ENCODE data around the gene PHACTR2. TPM values are rescaled to one million over a fixed set of nuclear protein-coding genes. Genes with fewer than 3 reads are reported as not detected.
"Not testable (repeated sequence)": the region's sequence is repeated elsewhere in the genome, so short reads cannot be mapped to it uniquely, and the experiment has no call there.

Gene PHACTR2
- 3.9 and 4.8 TPM in 2 replicates for polyA plus RNA-seq (2014; cell fraction: cytosol; rRNA removed)
- 2.4 and 2.6 TPM in 2 replicates for polyA plus RNA-seq (2014; cell fraction: nucleus; rRNA removed)

DNA sequence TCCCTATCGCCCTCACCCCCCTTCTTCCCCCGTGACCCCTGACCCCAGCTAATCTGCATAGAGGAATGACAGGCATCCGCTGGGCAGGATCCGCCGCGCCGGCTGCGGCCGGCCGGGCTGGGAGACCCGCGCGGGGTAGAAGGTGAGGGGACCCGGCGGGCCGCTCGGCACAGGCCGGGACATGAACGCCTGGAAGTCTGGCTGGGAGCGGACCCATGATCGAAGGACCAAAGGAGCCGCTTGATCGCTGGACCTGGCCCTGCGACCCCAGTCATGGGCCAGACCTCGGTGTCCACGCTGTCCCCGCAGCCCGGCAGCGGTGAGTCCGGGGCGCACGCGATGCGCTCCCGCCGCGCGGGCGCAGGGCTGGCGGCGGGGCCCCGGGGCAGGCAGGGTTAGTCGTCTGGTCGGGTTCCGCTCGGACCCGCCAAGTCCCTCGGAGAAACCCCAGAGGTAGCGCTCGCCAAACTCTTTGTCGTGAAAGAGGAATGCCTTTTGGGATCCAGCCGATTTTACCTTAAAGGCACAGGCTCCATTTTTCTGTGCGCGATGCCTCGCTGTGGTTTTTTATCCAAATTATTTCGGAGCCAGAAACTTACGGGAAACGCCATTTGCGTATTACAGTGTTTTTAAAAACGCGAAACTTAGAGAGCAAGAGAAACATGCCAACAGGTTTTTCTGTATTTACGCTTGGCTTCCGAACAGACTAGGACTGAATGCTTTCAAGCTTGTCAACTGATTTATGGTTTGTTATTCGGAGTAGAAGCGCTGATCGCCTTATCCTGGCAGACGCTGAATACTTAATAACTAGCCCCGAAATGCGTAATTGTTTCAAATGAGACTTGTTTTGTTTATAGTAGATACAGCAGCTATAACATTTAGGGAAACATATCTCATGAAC, at the start of gene PHACTR2:
TSS of gene PHACTR2 (plus strand) at position 75 of the 901 bp plus-strand sequence. CDS start at position 274, 199 bp downstream.
- peak; percentile 40 for DNase-seq (ENCODE audit: low spot score)

GRCh38 chr6:143629104-143630080, 48.4 kb upstream of the PHACTR2 start:
- DNase-seq (ENCODE audit: low spot score), result no peak

- not testable (repeated sequence) for DNase-seq (ENCODE audit: low spot score)
These were observed 46.6 kb upstream of the PHACTR2 start for GRCh38 chr6:143631196-143631595.

DNA sequence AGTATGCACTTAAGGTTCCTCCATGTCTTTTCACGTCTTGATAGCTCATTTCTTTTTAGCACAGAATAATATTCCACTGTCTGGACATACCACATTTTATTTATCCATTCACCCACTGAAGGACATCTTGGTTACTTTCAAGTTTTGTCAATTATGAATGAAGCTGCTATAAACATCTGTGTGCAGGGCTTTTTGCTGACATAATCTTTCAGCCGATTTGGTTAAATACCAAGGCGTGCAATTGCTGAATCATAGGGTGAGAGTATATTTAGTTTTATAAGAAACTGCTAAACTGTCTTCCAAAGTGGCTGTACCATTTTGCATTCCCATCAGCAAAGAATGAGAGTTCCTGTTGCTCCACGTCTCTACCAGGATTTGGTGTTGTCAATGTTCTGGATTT, 44.9 kb upstream of the PHACTR2 start:
- no peak for DNase-seq (ENCODE audit: low spot score)

DNA sequence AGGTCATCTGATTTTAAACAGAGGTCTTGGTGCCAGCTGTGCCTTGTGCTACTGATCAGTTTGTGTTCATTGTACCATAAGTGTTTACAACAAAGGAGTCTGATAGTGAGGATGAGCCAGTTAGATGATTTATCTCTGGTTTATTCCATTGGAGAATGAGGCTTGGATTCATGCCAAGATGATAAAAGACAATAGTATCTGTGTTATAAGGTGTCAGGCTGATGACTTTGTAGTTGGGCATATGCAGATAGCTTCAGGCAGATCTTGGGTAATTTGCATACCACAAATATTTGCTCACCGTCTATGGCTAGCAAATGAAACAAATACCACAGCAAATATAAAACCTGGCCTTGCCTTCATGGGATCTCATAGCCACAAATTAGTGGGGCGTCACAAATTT, 43.3 kb upstream of the PHACTR2 start:
- DNase-seq (ENCODE audit: low spot score), result no peak

DNA sequence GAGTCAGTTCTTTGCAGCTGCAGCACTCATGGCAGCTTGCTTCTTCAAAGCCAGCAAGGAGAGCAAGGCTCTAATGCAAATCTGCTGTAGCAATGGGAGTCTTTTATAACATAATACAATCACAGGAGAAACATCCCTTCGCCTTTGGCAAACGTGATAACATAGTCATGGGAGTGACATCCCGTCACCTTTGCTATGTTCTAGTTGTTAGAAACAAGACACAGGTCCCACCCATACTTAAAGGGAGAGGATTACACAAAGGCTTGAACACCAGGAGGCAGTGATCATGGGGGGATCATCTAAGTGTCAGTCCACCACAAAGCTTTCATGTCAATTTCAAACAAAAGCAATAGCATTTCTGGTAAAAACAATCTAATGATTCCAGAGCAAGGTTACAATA, 40.1 kb upstream of the PHACTR2 start:
- no peak for DNase-seq (ENCODE audit: low spot score)

DNA sequence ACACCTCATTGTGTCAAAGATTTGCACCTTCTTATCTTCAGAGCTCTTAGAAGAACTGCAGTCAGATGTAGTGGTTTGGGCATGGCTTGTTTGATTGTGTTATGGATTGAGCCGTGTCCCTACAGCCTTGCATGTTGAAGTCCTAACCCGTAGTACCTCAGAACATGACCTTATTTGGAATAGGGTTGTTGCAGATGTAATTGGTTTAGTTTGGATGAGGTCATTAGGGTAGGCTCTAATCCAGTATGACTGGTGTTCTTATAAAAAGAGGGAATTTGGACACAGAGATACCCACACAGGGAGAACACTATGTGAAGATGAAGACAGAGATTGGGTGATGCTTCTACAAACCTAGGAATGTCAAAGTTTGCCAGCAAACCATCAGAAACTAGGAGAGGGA, 35.4 kb upstream of the PHACTR2 start:
- DNase-seq (ENCODE audit: low spot score), result peak; percentile 11

DNA sequence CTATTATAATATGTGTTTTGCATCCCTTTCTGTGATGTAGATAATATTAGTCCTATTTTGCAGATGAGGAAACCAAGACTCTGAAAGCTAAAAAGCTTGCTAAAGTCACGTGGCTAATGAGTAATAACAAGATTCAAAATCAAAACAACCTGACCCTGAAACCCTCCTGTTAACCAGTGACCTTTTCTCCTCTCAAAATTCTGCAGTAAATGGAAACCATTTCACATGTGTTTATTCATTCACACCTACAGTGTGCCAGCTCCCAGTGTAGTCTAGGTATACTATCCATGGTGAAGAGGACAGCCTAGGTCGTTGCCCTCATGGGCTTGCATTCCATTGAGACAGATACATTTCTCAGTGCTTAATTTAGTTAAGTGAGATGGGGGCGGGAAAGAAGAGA, 30.6 kb upstream of the PHACTR2 start:
- DNase-seq (ENCODE audit: low spot score), result no peak

- no peak for DNase-seq (ENCODE audit: low spot score)
These were observed 30.0 kb upstream of the PHACTR2 start for GRCh38 chr6:143647732-143648131.

- DNase-seq (ENCODE audit: low spot score), result not testable (repeated sequence)
These were observed 28.4 kb upstream of the PHACTR2 start for GRCh38 chr6:143649319-143649718.

DNA sequence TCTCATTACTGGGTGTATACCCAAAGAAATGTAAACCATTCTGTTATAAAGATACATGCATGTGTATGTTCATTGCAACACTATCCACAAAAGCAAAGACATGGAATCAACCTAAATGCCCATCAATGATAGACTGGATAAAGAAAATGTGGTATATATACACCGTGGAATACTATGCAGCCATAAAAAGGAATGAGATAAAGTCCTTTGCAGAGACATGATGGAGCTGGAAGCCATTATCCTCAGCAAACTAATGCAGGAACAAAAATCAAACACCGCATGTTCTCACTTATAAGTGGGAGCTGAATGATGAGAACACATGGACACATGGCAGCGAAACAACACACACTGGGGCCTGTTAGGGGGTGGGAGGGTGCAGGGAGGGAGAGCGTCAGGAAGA, 26.4 kb upstream of the PHACTR2 start:
- not testable (repeated sequence) for DNase-seq (ENCODE audit: low spot score)

DNA sequence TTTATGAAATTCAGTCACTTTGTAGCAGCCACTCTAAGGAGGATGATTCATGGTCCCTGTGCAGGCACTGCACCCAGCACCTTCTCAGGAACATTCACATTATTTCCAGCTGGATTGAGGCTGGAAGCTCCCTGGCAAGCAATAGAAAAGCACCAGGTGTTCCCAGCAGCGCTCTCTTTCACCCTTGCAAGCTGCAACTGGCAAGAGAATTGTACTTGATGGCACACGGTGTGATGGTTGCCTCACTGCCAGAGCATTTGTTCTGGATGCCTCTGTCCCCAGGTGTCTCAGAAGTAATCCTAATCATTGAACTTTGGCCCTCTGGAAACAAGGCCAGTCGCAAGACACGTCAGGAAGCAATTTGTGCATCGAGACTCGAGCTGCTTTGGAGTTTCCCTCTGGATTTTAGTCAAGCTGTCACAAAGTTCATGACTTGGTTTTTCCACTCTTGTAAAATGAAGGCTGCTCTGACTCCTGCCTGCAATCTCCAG, 24.9 kb upstream of the PHACTR2 start:
- no peak for DNase-seq (ENCODE audit: low spot score)

GRCh38 chr6:143655541-143655940, 22.2 kb upstream of the PHACTR2 start:
- no peak for DNase-seq (ENCODE audit: low spot score)

- DNase-seq (ENCODE audit: low spot score), result no peak
These were observed 21.7 kb upstream of the PHACTR2 start for GRCh38 chr6:143656026-143656425.

DNA sequence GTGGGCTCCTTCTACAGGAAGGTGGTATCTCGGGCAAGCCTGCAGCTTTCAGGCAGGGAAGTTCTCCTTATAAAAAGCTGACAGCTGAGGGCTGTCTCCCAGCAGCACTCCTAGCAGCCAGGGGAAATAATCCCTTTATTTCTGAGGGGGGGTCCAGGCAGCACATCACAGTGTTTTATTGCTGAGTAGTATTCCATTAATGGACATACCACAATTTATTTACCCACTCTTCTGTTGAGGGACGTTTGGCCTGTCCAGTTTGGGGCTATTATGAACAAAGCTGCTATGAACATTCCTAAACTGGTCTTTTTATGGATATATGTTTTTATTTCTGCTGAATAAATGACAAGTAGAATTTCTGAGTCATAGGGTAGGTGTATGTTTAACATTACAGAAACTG, 20.0 kb upstream of the PHACTR2 start:
- no peak for DNase-seq (ENCODE audit: low spot score)

DNA sequence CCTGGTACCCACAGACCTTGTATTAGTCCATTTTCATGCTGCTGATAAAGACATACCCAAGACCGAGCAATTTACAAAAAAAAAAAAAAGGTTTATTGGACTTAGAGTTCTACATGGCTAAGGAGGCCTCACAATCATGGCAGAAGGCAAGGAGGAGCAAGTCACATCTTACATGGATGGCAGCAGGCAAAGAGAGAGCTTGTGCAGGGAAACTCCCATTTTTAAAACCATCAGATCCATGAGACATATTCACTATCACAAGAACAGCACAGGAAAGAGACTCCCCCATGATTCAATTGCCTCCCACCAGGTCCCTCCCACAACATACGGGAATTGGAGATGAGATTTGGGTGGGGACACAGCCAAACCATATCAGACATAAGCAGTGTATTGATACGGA, 17.6 kb upstream of the PHACTR2 start:
- not testable (repeated sequence) for DNase-seq (ENCODE audit: low spot score)

- no peak for DNase-seq (ENCODE audit: low spot score)
These were observed 13.6 kb upstream of the PHACTR2 start for GRCh38 chr6:143664171-143664570.

DNA sequence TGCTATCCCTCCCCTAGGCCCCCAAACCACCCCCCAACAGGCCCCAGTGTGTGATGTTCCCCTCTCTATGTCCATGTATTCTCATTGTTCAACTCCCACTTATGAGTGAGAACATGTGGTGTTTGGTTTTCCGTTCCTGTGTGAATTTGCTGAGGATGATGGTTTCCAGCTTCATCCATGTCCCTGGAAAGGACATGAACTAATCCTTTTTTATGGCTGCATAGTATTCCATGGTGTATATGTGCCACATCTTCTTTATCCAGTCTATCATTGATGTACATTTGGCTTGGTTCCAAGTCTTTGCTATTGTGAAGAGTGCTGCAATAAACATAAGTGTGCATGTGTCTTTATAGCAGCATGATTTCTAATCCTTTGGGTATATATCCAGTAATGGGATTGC, 11.8 kb upstream of the PHACTR2 start:
- DNase-seq (ENCODE audit: low spot score), result not testable (repeated sequence)

DNA sequence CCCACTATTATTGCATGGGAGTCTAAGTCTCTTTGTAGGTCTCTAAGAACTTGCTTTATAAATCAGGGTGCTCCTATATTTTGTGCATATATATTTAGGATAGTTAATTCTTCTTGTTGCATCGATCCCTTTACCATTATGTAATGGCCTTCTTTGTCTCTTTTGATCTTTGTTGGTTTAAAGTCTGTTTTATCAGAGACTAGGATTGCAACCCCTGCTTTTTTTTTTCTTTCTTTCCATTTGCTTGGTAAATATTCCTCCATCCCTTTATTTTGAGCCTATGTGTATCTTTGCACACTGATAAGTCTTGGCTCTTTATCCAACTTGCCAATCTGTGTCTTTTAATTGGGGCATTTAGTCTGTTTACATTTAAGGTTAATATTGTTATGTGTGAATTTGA, 8.3 kb upstream of the PHACTR2 start:
- not testable (repeated sequence) for DNase-seq (ENCODE audit: low spot score)

GRCh38 chr6:143673669-143674068, 4.1 kb upstream of the PHACTR2 start:
- no peak for DNase-seq (ENCODE audit: low spot score)

DNA sequence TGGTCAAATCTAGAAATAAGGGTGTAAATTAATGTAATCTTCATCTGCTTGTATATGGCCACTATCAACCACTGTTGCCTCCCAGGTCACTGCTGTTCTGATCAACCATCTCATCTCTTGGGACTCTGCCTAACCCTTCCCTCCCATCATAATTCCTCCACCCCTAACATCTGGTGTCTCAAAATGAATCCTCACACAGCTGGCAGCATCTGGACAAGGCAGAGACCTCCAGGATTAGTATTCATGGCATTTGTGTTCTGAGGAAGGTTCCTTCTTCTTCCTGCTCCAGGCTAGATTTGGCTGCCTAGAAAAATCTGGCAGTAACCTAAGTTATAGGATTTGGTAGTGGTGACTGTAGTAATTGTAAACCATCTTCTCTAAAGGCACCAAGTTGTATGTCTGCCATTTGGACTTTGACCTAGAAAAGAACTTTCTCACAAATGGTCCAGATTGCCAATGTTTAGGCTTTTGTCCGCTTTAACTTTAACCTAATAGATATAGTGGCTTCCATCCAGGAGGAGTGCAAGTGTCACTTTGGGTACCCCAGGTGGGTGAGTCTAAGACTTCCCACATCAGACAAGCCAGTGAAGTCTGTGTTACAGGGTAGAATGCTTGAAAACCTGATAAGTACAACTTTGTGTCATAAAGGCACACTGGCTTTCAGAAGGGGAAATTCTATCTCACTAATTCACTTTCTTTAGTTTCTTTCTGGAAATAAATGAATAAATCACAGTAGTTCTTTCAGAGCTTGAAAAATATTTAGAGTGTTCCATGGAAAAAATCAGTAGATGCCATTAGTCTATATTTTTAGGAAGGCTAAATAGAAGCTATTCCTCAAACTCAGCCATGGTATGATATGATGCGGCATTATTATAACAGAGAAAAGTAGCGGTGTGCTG, 3.0 kb upstream of the PHACTR2 start:
- DNase-seq (ENCODE audit: low spot score), result no peak
